HG03575 (cell line): ENCODE measurements around the gene CLCN2.

Source experiments
- ATAC-seq: cut with Tn5 transposase; IDR thresholded peaks from one replicate; pipeline ENCODE4 v1.9.1; 2021; ENCODE audit not compliant: unreplicated experiment, insufficient number of reproducible peaks, low FRiP score; ENCODE audit errors: extremely low read depth

CLCN2 gene

DNA sequence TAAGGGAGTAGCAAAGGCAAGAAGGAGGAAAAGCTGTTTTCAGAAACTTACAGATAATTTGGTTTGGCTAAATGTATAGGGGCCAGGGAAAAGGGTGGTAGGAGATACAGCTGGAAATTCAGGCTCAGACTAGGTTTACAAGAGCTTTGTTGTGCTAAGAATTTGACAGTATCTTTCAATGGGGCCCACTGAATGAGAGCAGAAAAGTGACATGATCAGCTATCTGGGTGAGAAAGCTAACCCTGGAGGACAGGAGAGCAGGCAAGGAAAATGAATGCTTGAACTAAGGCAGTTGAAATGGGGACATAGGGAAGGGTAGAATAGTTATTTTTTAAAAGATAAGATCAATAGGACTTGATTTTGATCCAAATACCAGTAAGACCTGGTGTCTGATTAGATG, 49.8 kb downstream of the CLCN2 start:
- ATAC-seq: no peak

DNA sequence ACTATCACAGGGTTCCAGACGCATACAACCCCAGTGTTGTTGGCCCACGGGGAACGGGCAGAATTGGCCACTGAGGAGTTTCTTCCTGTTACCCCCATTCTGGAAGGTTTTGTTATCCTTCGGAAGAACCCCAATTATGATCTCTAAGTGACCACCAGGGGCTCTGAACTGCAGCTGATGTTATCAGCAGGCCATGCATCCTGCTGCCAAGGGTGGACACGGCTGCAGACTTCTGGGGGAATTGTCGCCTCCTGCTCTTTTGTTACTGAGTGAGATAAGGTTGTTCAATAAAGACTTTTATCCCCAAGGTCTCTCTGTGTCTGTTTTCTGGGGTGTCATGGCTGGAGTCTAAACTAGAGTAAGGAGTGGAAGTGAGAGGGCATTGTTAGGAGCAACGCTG, 52.7 kb downstream of the CLCN2 start:
- ATAC-seq: no peak

DNA sequence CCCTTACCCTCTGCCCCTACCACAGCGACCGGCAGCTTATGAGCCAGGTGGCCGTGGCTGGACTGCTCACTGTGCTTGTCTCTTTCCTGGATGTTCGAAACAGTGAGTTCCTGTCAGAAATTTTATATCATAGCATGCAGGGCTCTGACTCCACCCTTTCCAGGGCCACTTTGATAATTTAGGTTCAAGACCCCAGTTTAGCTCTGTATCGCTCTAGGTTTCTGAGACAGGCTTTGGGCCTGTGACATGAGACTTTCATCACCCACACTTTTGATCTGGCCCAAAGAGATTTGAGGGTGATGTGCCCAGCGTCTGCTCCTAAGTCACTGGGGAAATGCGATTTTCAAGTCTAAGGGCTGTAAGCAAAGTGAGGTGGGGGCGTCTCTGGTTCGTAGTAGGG, 53.5 kb downstream of the CLCN2 start:
- ATAC-seq: no peak

DNA sequence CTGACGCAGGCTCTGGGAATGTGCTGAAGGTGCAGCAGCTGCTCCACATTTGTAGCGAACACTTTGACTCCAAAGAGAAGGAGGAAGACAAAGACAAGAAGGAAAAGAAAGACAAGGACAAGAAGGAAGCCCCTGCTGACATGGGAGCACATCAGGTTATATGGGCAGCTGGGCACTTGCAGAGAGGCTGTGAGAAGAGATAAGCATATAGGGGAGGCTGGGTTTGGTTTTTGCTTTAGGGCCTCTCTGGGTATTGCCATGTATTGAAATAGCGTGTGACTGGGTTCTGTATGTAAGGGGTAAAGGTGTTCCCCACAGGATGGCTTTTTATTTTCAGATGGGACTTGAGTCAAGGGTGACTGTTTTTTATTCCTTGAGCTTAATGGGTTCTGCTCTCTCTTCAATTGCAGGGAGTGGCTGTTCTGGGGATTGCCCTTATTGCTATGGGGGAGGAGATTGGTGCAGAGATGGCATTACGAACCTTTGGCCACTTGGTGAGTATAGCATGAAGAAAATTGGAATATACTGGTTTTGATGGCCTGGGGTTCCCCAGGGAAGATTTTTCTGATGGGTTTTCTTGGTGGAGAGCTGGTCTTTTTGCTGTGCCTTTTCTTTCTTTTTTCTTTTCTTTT, 54.9 kb downstream of the CLCN2 start:
- ATAC-seq: no peak

DNA sequence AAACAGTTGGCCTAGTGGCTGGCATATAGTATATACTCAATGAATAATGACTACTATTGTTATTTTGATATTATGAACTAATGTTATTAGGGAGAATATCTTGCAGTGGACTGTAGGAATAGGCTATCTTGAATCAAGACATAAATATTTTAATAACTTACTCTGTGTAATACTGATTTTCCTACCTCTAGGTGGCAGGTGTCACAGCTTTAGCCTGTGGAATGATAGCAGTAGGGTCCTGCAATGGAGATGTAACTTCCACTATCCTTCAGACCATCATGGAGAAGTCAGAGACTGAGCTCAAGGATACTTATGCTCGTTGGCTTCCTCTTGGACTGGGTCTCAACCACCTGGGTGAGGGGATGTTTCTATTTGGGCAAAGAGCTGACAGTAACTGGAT, 55.8 kb downstream of the CLCN2 start:
- ATAC-seq: no peak

DNA sequence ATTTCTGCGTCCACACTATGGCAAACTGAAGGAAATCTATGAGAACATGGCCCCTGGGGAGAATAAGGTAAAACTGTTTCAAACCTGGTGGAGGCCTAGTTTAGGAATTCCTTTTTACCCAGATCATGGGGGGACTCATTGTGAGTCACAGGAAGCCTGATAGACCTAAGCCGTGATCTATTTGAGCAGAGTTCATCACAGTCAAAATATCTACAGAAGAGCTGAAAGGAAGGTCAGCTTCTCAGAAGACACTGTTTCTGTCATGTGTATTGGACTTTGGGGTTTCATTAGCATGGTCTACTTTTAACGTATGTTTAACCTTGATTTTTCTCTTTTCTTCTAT, 61.1 kb downstream of the CLCN2 start:
- ATAC-seq: no peak

DNA sequence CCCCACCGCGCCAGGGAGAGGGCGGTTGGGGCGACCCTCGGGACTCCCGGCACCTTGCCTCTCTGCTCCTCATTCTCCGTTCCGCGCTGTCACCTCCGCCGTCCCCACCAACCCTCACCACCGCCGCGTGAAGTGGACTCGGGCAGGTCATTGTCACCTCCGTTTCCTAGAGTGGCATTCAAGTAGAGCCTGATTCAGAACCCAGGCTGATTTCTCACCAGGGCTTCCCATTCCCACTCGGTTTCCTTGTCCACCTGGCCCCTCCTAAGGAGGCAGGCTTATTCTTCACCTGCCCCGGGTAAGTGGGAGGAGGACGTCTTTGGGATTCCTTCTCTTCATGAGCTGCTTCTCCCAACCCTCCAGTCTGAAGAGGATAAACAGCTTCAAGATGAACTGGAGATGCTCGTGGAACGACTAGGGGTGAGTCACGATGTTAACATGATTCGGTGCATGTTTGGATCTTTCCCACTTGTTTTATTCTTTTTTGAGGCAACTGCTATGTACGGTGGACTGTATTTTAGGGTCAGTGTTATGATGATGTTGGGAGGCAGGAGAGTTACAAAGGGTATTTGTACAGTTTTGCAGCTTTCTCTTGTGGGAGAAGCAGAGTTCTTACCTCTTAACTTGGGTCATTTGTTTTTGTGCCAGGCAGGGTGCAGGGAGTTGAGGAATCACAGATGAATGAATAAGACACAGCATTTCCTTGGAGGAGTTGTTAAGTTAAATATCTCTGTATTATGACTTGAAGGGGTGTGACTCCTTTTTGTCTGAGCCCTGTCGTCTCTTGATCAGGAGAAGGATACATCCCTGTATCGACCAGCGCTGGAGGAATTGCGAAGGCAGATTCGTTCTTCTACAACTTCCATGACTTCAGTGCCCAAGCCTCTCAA, 61.7 kb downstream of the CLCN2 start:
- ATAC-seq: no peak

DNA sequence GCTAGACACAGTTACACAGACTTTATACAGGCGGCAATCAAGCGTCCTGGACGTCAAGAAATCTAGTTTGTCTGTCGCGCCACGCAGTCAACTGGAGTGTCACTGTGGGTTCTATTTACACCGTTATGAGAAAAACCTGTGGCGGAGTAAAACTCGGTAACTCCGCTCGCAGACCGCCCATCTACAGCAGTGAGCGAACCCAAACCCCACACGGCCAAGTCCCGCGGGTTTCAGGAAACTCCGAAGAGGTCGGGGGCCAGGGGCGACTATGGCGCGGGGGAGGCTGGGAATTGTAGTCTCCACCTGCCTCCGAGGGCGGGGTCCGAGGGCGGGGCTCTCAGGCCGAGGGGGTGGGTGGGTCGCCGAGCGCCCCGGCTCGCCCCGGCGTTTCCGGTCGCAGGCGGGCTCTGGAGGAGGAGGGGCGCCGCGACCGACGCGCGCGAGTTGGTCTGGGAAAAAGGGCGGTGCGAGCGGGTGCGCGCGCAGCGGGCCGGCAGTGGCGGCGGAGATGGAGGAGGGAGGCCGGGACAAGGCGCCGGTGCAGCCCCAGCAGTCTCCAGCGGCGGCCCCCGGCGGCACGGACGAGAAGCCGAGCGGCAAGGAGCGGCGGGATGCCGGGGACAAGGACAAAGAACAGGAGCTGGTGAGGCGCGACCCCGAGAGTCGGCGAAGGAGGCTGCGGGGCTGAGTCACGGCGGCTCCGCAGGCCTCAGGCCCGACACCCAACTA, 62.5 kb downstream of the CLCN2 start, which contains the start of gene PSMD2:
TSS of gene PSMD2 (plus strand) at position 483 of the 729 bp plus-strand sequence. CDS start at position 509, 26 bp downstream.
- peak; percentile 48 for ATAC-seq

DNA sequence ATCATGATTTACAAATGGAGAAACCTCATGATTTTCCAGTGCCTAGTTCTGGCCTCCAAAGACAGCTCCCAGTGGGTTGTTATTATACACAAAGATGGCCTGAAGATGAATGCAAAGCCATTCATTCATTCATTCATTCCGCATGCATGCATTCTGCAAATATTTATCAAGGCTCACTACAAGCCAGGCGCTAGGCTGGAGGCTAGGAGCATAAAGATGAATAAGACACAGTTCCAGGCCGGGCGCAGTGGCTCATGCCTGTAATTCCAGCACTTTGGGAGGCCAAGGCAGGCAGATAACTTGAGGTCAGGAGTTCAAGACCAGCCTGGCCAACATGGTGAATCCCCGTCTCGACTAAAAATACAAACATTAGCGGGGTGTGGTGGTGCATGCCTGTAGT, 64.8 kb downstream of the CLCN2 start:
- ATAC-seq: no peak
